IMR-90 (cell line): Measurements from ENCODE around the gene ANKRD10. TPM values are rescaled to one million over a fixed set of nuclear protein-coding genes. Genes with fewer than 3 reads are reported as not detected.

Experiments
- ATAC-seq: fragments of 200-7000 bp; cut with Tn5 transposase; 2 replicates; pipeline ENCODE4 v1.9.1; 2020; ENCODE audit warnings: low read depth, mild to moderate bottlenecking, moderate library complexity
- BruUV-seq: library from RNA; stranded (reverse); fragments of 400-500 nt; replicated peaks from 2 replicates; lab custom pipeline; 2021; lab: Mats Ljungman, UMichigan
- CTCF ChIA-PET: fragments of 300-600 bp; formaldehyde crosslinking; extraction: SDS; loops from one replicate; lab custom pipeline; 2021; ENCODE audit warnings: antibody characterized with exemption; lab: Yijun Ruan, JAX
- POLR2A ChIA-PET: fragments of 300-600 bp; sonication (Branson Sonifier 250); formaldehyde crosslinking; loops from one replicate; lab custom pipeline; 2022; ENCODE audit warnings: antibody characterized with exemption; ENCODE audit not compliant: unreplicated experiment; lab: Charles Lee
- DNase-seq: peaks from one replicate; pipeline ENCODE4 v3.0.0; 2013
- H2AFZ ChIP-seq: replicated peaks from 2 replicates; pipeline ENCODE3; 2013; ENCODE audit warnings: low read length, mild to moderate bottlenecking; ENCODE audit not compliant: poor library complexity
- H2AK5ac ChIP-seq: 2 replicates; pipeline ENCODE4 v1.6.1; 2013; ENCODE audit warnings: low read depth, low read length, inconsistent platforms
- H2AK9ac ChIP-seq: replicated peaks from 2 replicates; pipeline ENCODE3; 2013; ENCODE audit warnings: mild to moderate bottlenecking, low read depth, low read length, moderate library complexity; ENCODE audit not compliant: poor library complexity
- H2BK120ac ChIP-seq: 2 replicates; pipeline ENCODE4 v1.6.1; 2013; ENCODE audit warnings: low read depth, low read length, inconsistent platforms
- H2BK15ac ChIP-seq: 3 replicates; pipeline ENCODE4 v1.6.1; 2013; ENCODE audit warnings: low read depth, low read length, inconsistent platforms
- H2BK20ac ChIP-seq: 2 replicates; pipeline ENCODE4 v1.6.1; 2013; ENCODE audit warnings: low read depth, mild to moderate bottlenecking, inconsistent platforms, low read length, moderate library complexity
- H2BK5ac ChIP-seq: 2 replicates; pipeline ENCODE4 v1.6.1; 2013; ENCODE audit warnings: mild to moderate bottlenecking, low read depth, low read length, inconsistent platforms; ENCODE audit not compliant: poor library complexity, severe bottlenecking
- H3K14ac ChIP-seq: replicated peaks from 2 replicates; pipeline ENCODE4 v1.6.1; 2013; ENCODE audit warnings: low read depth, low read length, inconsistent platforms
- H3K18ac ChIP-seq: 2 replicates; pipeline ENCODE4 v1.6.1; 2013; ENCODE audit warnings: low read depth, low read length, control low read depth
- H3K23ac ChIP-seq: 2 replicates; pipeline ENCODE4 v1.6.1; 2013; ENCODE audit warnings: low read depth, low read length, inconsistent platforms
- H3K27ac ChIP-seq: 2 replicates; pipeline ENCODE4 v1.5.1; 2013; ENCODE audit warnings: mild to moderate bottlenecking, control low read depth, low read length; ENCODE audit not compliant: insufficient read depth
- H3K27me3 ChIP-seq: 2 replicates; pipeline ENCODE4 v1.6.1; 2013; ENCODE audit warnings: low read length; ENCODE audit not compliant: control insufficient read depth, insufficient read depth
- H3K36me3 ChIP-seq: 2 replicates; pipeline ENCODE4 v1.6.1; 2013; ENCODE audit warnings: low read length, mixed read lengths; ENCODE audit not compliant: control insufficient read depth, insufficient read depth
- H3K4ac ChIP-seq: 2 replicates; pipeline ENCODE4 v1.6.1; 2013; ENCODE audit warnings: low read depth, low read length, inconsistent platforms
- H3K4me1 ChIP-seq: 2 replicates; pipeline ENCODE4 v1.6.1; 2013; ENCODE audit warnings: low read length, mixed read lengths; ENCODE audit not compliant: control insufficient read depth, insufficient read depth
- H3K4me2 ChIP-seq: 2 replicates; pipeline ENCODE4 v1.6.1; 2013; ENCODE audit warnings: low read depth, mild to moderate bottlenecking, control low read depth, low read length, moderate library complexity
- H3K4me3 ChIP-seq: 2 replicates; pipeline ENCODE4 v1.5.1; 2013; ENCODE audit warnings: low read depth, mild to moderate bottlenecking, control low read depth, low read length, moderate library complexity; ENCODE audit not compliant: insufficient read depth
- H3K56ac ChIP-seq: 2 replicates; pipeline ENCODE4 v1.6.1; 2013; ENCODE audit warnings: low read length, inconsistent platforms; ENCODE audit not compliant: insufficient read depth; ENCODE audit errors: extremely low read depth
- H3K79me1 ChIP-seq, 2 experiments: 2 replicates each; pipeline ENCODE4 v1.6.1; 2013; ENCODE audit warnings: low read length in 2 of 2, inconsistent platforms in 1 of 2, low read depth in 1 of 2
- H3K9ac ChIP-seq: 2 replicates; pipeline ENCODE4 v1.6.1; 2013; ENCODE audit warnings: low read depth, low read length, control low read depth
- H3K9me1 ChIP-seq: 2 replicates; pipeline ENCODE4 v1.6.1; 2013; ENCODE audit warnings: low read length, inconsistent platforms; ENCODE audit not compliant: insufficient read depth
- H3K9me3 ChIP-seq: 2 replicates; pipeline ENCODE4 v1.6.1; 2013; ENCODE audit warnings: low read length; ENCODE audit not compliant: control insufficient read depth, insufficient read depth
- H4K20me1 ChIP-seq: 2 replicates; pipeline ENCODE4 v1.6.1; 2013; ENCODE audit warnings: low read length, inconsistent platforms; ENCODE audit not compliant: insufficient read depth
- H4K5ac ChIP-seq: 2 replicates; pipeline ENCODE4 v1.6.1; 2013; ENCODE audit warnings: mild to moderate bottlenecking, low read depth, low read length, control low read depth
- H4K8ac ChIP-seq, 2 experiments: 2 replicates each; pipeline ENCODE4 v1.6.1; 2013; ENCODE audit warnings: low read depth in 2 of 2, low read length in 2 of 2, control low read depth in 1 of 2, inconsistent platforms in 1 of 2
- H4K91ac ChIP-seq: 2 replicates; pipeline ENCODE4 v1.6.1; 2013; ENCODE audit warnings: low read depth, low read length, inconsistent platforms; ENCODE audit not compliant: insufficient read depth
- CHD1 ChIP-seq: IDR thresholded peaks from 2 replicates; pipeline ENCODE4 v1.6.1; 2012; ENCODE audit warnings: low read depth, low read length, improper control_type of control experiment
- FOS ChIP-seq: fragments of 150-350 bp; IDR thresholded peaks from 2 replicates; pipeline ENCODE4 v1.6.1; 2016; ENCODE audit warnings: low read depth, low read length
- MAZ ChIP-seq: IDR thresholded peaks from 2 replicates; pipeline ENCODE4 v1.6.1; 2012; ENCODE audit warnings: low read depth, mild to moderate bottlenecking, low read length, improper control_type of control experiment, moderate library complexity, borderline replicate concordance
- MXI1 ChIP-seq: IDR thresholded peaks from 2 replicates; pipeline ENCODE4 v1.6.1; 2012; ENCODE audit warnings: low read depth, mild to moderate bottlenecking, low read length, moderate library complexity, borderline replicate concordance
- NFE2L2 ChIP-seq: fragments of 150-350 bp; IDR thresholded peaks from 2 replicates; pipeline ENCODE4 v1.6.1; 2016; ENCODE audit warnings: low read depth, mild to moderate bottlenecking, low read length
- POLR2A ChIP-seq: IDR thresholded peaks from 2 replicates; pipeline ENCODE4 v1.6.1; 2012; ENCODE audit warnings: mild to moderate bottlenecking, low read depth, low read length
- RAD21 ChIP-seq: IDR thresholded peaks from 2 replicates; pipeline ENCODE4 v1.6.1; 2012; ENCODE audit warnings: low read length, improper control_type of control experiment
- RCOR1 ChIP-seq: IDR thresholded peaks from 2 replicates; pipeline ENCODE4 v1.6.1; 2012; ENCODE audit warnings: mild to moderate bottlenecking, low read length, improper control_type of control experiment; ENCODE audit not compliant: insufficient replicate concordance
- RFX5 ChIP-seq: IDR thresholded peaks from 2 replicates; pipeline ENCODE4 v1.8.0; 2012; ENCODE audit warnings: low read depth, mild to moderate bottlenecking, low read length, moderate library complexity
- SMC3 ChIP-seq: fragments of 150-350 bp; IDR thresholded peaks from 2 replicates; pipeline ENCODE4 v1.6.1; 2016; ENCODE audit warnings: low read depth, mild to moderate bottlenecking, antibody characterized with exemption, low read length, moderate library complexity
- whole genome bisulfite sequencing, 2 experiments: methylation state at CpG; one replicate each; pipeline versions ENCODE4 v1.1.5 to v1.1.7; 2013; ENCODE audit warnings: missing lambda C conversion rate in 2 of 2; ENCODE audit not compliant: insufficient read length in 1 of 2; ENCODE audit errors: extremely low coverage in 2 of 2; 5-methylcytosine and 5-hydroxymethylcytosine counted together
- dilution Hi-C: fragments of 300-500 bp; cut with HindIII; formaldehyde crosslinking; loops from one replicate; pipeline ENCODE4 v1.14.3; 2018; ENCODE audit warnings: low sequenced_read_pairs; ENCODE audit not compliant: unreplicated experiment
- in situ Hi-C: fragments of 300-500 bp; cut with MboI; formaldehyde crosslinking; loops from 3 replicates; pipeline ENCODE4 v1.14.3; 2019; ENCODE audit warnings: low sequenced_read_pairs, inconsistent platforms, mixed read lengths
- intact Hi-C: fragments of 100-400 bp; cut with micrococcal nuclease; formaldehyde crosslinking; loops from 2 replicates; pipeline ENCODE4 v1.10.0; 2022
- polyA plus RNA-seq, 3 experiments: library from polyadenylated mRNA; depleted of rRNA; stranded (reverse); fragments of >200 nt; gene quantifications; 2 replicates each; pipeline ENCODE4 v1.2.3, GENCODE V29; 2012; ENCODE audit warnings: low replicate concordance in 1 of 3
- total RNA-seq: library from RNA; depleted of rRNA; stranded (reverse); fragments of >200 nt; gene quantifications from 2 replicates; pipeline ENCODE4 v1.2.3, GENCODE V29; 2012
- TF ChIP-seq, protein P1 (sequence below): conservative IDR thresholded peaks from 2 replicates; pipeline ENCODE4 v1.5.1; 2012; ENCODE audit warnings: mild to moderate bottlenecking, low read depth, low read length, improper control_type of control experiment
- TF ChIP-seq, protein P2 (sequence below): fragments of 150-350 bp; IDR thresholded peaks from 2 replicates; pipeline ENCODE4 v1.6.1; 2016; ENCODE audit warnings: low read depth, mild to moderate bottlenecking, low read length, moderate library complexity, borderline replicate concordance

The ANKRD10 gene
- total and polyA plus RNA-seq, 2 of the 4 experiments (the other 2 are of a cell fraction): 18.3 to 31.1 TPM

DNA sequence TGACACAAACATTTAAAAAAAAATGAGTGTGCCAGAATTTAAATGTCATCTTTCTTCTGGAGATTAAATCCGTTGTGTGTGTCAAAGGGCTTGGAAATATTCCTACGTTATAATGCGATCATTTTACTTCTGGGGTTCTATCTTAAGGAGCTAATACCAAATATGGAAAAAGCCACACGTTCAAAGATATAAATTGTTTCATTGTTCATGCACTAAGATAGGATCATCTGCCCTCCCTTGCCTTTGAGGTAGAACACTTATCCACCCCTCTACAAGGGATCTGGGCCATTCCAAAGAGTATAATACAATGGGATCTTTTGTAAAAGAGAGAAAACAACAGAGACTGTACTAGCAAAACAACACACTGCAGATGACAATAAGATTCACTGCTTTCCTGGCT lies 64.9 kb downstream of the ANKRD10 start:
- dilution Hi-C loops: no loop called here
- in situ Hi-C loops: no loop called here
- POLR2A ChIA-PET: no interaction called here

More for the DNA sequence above, 64.9 kb downstream of the ANKRD10 start:
- no peak overlapping the region for H3K9ac ChIP-seq
- no peak overlapping the region for H3K56ac ChIP-seq
- H3K27ac ChIP-seq: no peak overlapping the region
- no TSS peak for BruUV-seq
- no peaks in the 10 kb centered on the region for H3K4me1 ChIP-seq
- H3K27me3 ChIP-seq: peaks cover 47% of the 10 kb centered on the region
- H3K18ac ChIP-seq: no peak overlapping the region
- no peaks in the 10 kb centered on the region for H3K9me1 ChIP-seq
- H3K4me3 ChIP-seq: no peak overlapping the region
- H3K14ac ChIP-seq: no peak overlapping the region
- no peak overlapping the region for H2BK5ac ChIP-seq
- WGBS, 2 experiments: no CpG with 5 or more reads among the region's 4 CpGs
- no peak overlapping the region for H2BK20ac ChIP-seq
- H3K23ac ChIP-seq: no peak overlapping the region
- H4K20me1 ChIP-seq: no peaks in the 10 kb centered on the region; the same call in 1 of the 2 replicates
- H2AFZ ChIP-seq: no peak overlapping the region
- no peak overlapping the region for H2AK5ac ChIP-seq
- ATAC-seq (no peak), DNase-seq (no peak)
- no peaks in the 10 kb centered on the region for H3K79me1 ChIP-seq
- H4K8ac ChIP-seq: no peak overlapping the region
- no peak for TF ChIP-seq RFX5
- TF ChIP-seq MAZ: no peak
- no peak for TF ChIP-seq FOS
- TF ChIP-seq, protein P1, sequence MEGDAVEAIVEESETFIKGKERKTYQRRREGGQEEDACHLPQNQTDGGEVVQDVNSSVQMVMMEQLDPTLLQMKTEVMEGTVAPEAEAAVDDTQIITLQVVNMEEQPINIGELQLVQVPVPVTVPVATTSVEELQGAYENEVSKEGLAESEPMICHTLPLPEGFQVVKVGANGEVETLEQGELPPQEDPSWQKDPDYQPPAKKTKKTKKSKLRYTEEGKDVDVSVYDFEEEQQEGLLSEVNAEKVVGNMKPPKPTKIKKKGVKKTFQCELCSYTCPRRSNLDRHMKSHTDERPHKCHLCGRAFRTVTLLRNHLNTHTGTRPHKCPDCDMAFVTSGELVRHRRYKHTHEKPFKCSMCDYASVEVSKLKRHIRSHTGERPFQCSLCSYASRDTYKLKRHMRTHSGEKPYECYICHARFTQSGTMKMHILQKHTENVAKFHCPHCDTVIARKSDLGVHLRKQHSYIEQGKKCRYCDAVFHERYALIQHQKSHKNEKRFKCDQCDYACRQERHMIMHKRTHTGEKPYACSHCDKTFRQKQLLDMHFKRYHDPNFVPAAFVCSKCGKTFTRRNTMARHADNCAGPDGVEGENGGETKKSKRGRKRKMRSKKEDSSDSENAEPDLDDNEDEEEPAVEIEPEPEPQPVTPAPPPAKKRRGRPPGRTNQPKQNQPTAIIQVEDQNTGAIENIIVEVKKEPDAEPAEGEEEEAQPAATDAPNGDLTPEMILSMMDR: no peak
- no peak for TF ChIP-seq MXI1
- TF ChIP-seq RAD21: no peak
- no peak for TF ChIP-seq POLR2A
- TF ChIP-seq CHD1: no peak
- TF ChIP-seq, protein P2, sequence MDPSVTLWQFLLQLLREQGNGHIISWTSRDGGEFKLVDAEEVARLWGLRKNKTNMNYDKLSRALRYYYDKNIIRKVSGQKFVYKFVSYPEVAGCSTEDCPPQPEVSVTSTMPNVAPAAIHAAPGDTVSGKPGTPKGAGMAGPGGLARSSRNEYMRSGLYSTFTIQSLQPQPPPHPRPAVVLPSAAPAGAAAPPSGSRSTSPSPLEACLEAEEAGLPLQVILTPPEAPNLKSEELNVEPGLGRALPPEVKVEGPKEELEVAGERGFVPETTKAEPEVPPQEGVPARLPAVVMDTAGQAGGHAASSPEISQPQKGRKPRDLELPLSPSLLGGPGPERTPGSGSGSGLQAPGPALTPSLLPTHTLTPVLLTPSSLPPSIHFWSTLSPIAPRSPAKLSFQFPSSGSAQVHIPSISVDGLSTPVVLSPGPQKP: no peak
- no peak for TF ChIP-seq RCOR1
- TF ChIP-seq NFE2L2: no peak
- TF ChIP-seq SMC3: no peak
- H2BK120ac ChIP-seq: no peak overlapping the region
- H3K4me2 ChIP-seq: no peak overlapping the region
- no peaks in the 10 kb centered on the region for H3K9me3 ChIP-seq
- CTCF ChIA-PET: no interaction called here
- no peak overlapping the region for H2AK9ac ChIP-seq
- no peak overlapping the region for H3K4ac ChIP-seq
- intact Hi-C loops: no loop called here
- H4K5ac ChIP-seq: no peak overlapping the region
- H4K91ac ChIP-seq: no peak overlapping the region
- no peaks in the 10 kb centered on the region for H3K36me3 ChIP-seq
- H2BK15ac ChIP-seq: no peak overlapping the region
